Measurements from ENCODE around the gene MGP.

The MGP gene

DNA sequence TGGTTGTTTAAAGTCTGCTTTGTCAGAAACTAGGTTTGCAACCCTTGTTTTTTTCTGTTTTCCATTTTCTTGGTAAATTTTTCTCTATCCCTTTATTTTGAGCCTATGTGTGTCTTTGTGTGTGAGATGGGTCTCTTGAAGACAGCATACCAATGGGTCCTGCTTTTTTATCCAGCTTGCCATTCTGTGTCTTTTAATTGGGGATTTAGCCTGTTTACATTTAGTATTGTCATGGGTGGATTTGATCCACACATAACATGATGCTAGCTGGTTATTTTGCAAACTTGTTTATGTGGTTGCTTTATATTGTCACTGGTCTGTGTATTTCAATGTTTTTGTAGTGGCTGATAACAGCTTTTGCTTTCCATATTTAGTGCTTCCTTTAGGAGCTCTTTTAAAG, 25.2 kb downstream of the MGP start:
- no peak for DNase-seq (ENCODE audit: low read depth in 2 of 2)

DNA sequence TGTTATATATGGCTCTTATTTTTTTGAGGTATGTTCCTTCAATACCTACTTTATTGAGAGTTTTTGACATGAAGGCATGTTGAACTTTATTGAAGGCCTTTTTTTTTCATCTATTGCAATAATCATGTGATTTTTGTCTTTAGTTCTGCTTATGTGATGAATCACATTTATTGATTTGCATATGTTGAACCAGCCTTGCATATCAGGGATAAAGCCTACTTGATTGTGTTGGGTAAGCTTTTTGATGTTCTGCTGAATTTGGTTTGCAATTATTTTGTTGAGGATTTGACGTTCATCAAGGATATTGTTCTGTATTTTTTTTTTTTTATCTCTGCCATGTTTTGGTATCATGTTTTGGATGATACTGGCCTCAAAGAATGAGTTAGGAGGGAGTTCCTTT, 27.1 kb downstream of the MGP start:
- DNase-seq (ENCODE audit: low read depth in 2 of 2), result no peak

DNA sequence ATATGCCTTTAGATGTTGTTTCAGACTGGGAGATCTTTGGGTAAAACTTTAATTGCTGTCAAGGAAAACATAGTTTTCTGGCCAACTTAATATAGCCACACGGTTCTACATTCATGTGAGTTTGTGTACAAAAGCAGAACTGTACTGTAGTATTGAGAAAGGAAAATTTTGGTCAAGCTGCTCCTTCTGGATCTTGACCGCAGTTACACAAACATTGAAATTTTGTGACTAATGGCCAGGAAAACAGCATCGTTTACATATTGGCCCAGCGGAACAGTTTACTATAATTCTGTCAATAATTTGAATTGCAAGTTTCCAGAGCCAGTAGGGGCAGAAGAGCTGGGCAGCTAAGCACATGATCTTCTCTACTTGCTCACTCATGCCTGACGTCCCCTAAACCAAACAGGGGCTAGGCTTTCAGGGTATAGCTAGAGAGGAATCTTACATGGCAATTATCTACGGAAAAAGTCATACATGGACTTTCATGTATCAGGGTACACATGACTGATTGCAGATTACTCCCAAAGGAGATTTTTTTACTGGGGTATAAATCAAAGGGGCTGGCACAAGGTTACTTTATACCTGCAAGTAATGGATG, 31.0 kb downstream of the MGP start:
- no peak for DNase-seq (ENCODE audit: low read depth in 2 of 2)

DNA sequence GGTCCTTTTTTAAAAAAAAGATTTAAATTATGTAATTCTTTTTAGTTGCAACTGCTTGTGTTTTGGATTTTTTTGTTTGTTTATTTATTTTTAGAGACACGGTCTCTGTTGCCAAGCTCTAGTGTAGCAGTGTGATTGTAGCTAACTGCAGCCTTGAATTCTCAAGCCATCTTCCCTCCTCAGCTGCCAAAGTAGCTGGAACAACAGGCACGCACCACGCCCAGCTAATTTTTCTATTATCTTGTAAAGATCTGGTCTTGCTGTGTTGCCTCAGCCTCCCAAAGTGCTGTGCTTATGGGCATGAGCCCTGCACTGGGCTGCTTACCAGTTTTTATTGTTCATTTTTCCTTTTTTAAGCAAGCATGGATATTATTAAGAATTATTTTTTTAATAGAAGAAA, 31.7 kb downstream of the MGP start:
- no peak for DNase-seq (ENCODE audit: low read depth in 2 of 2)

DNA sequence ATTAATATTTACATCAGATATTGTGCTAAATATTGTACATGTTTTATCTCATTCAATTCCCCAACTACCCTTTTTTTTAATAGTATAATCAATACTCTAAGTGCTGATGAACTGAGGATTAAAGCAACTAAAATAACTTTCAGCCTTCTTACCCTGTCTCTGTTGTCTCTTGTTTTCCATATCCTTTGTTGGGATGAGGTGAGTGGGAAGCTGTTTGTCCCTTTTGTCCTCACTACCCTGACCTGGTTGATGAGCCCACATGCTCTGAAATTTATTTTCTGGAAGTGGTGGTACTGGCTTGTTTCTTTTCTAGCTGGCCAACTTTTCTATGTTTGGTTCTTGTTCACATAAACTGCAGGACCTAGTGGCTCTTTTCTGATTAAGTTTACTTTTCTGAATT, 32.8 kb downstream of the MGP start:
- DNase-seq (ENCODE audit: low read depth in 2 of 2), result no peak

DNA sequence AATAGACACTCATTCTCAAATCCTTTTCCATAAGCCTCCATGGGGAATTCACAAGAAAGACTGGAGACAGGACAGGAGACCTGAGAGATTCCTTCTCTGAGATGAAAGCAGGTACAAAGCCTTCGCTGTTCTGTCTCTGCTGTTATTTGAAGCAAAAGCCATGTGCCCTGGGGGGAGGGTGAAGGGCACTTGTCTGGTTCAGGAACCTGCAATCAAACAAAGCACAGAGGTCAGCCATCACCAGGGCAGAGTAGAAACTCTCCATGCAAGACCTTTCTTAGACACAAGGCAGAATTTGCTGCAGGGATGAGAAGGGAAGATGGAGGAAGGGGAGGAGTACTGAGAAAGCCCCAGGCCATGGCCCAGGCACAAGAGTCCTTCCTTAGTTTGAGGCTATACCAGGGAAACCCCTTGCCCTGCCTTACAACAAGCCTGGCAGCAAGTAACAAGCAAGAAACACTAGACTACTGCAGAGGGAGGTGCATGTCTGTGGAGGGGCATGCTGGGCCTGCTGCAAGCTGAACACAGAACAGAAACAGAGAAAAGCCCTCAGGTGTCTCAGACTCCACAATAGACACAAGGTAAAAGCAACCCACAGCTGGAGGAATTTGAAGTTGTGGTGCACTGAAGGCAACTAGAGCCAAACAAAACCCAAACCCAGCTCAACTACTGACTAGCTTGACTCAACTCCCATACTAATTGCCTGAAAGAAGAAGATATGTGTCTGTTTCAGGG, 34.6 kb downstream of the MGP start:
- no peak for DNase-seq (ENCODE audit: low read depth in 2 of 2)

DNA sequence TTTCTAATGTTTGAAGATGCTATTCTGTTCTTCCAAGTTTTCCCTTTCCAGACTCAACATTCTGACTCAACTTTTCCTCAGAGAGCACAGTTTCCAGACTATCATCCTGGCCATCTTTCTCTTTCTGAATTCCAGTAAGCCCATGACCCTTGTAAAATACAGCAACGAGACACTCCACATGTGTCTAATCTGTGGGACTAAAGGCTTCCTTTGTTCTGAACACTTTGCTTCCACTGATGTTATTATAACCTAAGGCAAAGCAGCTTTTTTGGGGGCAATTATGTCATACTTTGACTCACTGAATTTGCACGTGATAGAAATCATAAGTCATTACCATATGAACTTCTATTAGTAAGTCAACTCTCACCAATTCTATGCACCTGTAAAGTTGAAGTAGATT, 36.0 kb downstream of the MGP start:
- no peak for DNase-seq (ENCODE audit: low read depth in 2 of 2)

DNA sequence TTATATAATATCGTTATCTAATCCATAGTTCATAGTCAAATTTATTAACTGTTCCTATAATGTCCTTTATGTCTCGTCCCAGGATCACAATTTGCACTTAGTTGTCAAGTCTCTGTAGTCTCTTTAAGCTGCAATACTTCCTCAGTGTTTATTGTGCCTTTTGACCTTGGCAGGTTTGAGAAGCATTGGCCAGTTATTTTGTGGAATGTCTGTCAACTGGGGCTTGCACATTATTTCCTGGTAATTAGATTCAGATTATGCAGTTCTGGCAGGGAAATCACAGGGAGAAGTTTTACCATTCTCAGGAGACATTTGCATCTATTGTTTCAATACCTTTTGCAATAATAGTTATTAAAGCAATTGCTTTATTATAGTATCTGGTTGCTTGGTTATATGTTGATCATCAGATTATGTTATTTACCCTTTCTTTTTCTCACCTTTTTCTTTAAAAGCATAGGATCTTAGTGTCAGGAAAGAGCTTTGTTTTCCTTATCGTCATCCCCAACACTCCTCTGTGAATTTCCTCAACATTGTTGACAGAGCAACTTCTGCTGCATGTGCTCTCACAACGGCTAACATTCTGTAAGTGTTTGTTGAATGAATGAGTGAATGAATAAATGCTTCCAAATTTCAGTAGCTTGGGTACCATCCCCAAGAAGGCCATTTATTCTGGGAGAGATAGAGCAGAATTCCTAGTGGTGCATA, 38.6 kb downstream of the MGP start:
- DNase-seq (ENCODE audit: low read depth in 2 of 2), result no peak

DNA sequence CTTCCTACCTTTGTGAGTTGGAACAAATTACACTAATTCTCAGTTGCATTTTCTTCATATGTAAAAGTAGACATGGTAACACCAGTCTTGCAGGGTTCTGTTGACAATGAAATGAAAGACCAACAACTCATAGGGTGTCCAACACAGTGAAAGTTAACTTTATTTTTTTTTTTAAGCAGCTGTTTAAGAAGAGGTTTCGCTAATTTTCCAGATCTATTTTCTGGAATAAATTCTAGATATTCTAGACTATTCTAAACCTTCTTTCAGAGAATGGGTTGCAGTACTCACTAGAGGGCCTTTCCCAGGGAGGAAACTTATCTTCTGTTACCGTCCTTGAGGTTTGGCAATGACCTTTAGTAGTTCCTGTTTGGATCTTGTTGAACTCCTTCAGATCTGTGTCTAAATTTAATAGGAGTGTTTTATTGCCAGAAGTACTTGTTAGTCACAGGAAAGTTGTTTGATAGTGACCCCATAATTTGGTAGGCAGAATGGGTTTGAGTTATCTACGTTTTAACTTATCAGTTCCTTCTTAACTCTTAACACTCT, 39.5 kb downstream of the MGP start:
- DNase-seq (ENCODE audit: low read depth in 2 of 2), result no peak

DNA sequence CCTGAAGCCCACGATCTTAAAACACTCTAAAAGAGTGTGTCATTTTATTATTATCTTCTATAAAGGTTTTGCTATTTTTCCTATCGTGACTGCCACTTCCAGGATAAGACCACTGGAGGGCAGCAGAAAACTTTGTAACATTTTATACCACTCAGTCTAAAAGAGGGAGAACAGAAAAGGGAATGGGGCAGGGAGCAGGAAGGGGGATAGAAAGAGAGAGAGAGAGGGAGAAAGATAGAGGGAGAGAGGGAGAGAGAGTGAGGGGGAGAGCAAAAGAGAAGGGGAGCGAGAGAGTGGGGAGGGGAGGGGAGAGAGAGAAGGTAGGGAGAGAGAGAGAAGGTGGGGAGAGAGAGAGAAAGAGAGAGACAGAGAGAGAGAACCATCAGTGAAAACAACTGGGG, 40.3 kb downstream of the MGP start:
- no peak for DNase-seq (ENCODE audit: low read depth in 2 of 2)

DNA sequence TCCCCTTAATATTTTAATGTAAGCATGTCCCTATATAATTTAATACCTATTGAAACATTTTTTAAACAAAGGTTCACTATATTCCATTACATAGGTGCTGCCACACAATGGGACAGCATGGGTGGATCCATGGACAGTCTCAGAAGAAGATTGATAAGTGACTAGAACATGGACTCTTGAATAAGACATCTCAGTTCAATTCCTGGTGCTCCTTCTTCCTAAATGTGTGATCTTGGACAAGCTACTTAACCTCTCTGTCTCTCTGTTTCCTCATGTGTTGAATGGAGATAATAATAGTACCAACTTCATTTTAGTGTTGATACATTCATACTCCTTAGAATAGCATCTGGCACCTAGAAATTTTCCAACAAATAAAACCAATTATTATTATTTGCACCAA, 41.3 kb downstream of the MGP start:
- DNase-seq (ENCODE audit: low read depth in 2 of 2), result no peak

DNA sequence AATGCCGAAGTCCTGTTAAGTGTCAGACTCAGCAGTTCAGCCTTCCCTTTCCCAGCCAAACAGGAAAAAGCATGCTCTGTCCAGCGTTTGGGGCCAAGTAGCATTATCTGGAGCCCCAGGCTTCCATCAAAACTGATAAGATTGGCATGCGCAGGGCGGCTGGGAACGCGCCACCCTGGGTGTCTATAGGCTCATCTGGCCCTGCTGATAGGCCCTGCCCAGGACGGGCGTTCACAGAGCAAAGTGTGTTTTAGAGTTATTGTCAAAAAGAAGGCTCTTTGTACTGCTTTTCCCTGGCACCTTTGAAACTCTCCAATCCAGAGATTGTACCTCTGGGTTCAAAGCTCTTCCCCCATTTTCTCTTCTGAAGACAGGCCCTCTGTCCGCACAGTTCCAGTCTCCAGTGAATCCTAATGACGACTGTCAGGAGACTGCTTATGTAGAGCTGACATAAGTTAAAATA, 42.2 kb downstream of the MGP start, which contains the start of gene ART4:
Gene ART4 (minus strand): TSS at position 102 of the 463 bp plus-strand sequence. CDS start 413 bp downstream, outside the sequence.
- DNase-seq (ENCODE audit: low read depth in 2 of 2), result no peak

DNA sequence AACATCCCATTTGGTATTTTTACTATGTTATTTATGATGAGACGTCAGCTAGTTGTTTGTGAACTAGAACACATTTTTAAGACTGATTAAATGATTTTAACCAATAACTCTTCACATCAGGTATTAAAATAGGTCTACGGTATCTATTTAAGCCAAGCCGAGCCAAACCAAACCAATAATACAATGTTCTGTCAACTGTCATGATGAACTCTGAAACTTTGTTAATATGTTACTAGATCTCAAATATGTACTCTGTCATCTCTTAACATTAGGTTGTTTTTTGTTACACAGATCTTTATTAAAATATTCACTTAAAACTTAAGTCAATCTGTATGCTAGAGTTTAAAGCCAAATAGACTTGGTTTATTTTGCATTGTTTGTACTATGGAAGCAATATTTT, 43.3 kb downstream of the MGP start:
- no peak for DNase-seq (ENCODE audit: low read depth in 2 of 2)

DNA sequence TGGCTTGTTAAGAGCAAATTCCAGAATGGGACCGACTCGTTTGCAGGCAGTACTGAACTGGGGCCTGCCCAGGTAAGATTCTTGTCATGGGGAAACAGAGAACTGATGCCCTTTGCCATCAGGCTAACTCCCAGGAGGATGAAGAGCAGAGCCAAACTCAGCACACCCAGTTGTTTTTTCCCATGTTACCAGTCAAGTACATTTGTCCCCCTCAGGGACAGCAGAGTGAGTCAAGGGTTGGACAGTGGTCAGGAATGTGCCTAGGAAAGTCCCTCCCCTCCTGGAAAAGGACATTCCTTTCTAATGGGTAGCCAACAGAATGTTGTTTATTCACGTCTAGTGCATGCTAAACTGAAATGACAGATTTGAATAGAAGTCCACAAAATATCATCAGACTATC, 43.9 kb downstream of the MGP start:
- no peak for DNase-seq (ENCODE audit: low read depth in 2 of 2)

DNA sequence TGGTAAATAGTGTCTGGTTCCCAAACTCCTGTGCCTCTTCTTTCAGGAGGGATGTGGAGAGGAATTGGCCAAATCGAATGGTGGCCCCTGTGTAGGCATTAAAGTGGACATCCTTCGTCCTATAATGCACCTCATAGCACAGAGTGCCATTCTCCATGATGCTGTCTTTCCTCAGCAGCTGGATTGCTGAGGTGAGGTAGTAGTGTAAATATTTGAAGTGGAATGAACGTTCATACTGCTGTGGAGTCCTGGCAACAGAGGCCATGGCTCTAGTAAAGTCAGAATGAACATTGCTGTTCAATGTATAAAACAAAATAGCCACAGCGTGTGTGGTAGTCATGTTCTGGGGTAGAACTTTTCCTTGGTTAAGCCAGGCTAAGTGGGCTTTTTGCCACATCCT, 45.0 kb downstream of the MGP start:
- DNase-seq (ENCODE audit: low read depth in 2 of 2), result no peak

DNA sequence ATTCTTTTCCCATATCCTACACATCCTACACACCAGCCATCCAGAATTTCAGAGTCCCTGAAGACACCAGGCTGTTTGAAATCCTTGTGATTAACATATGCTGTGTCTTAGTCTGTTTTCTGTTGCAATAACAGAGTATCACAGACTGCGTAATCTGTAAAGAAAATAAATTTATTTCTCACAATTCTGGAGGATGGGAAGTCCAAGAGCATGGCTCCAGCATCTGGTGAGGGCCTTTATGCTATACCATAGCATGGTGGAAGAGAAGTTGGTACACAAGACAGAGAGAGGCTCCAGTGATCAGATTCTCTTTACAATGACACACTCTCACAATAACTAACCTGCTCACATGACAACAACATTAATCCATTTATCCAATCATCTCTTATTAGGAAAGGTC, 46.4 kb downstream of the MGP start:
- DNase-seq (ENCODE audit: low read depth in 2 of 2), result no peak

DNA sequence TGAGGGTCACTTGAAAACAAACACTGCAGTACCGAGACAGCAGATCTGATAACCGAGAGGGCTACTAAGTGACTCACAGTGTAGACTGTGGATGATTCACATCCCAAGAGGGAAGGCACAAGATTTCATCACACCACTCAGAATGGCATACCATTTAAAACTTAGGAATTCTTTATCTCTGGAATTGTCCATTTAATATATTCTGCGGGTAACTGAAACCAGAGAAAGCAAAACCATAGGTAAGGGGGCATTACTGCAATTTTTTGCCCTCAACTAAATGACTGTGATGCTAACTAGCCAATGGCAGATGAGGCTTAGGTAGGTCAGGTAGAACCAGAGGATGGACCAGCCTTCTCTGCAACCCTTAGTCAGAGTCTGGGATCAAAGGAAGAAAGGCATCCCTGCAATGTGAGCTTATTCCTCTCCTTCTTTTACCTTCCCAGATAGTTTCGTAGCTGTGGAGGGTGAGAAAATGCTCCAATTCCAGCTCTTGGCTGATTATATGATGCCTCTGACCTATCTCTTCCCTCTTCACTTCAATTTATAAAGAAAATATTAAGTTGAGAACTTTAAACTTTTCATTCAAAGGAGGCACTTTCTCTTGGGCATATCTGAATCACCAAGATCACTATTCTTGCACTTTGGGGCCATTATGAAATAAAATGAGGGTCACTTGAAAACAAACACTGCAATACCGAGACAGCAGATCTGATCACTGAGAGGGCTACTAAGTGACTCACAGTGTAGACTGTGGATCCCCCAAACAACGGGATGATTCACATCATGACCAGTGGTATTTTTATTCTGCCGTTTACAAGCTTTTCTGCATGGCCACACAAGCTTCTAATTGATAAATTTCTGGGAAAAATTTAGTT, 49.1 kb downstream of the MGP start:
- DNase-seq (ENCODE audit: low read depth in 2 of 2), result no peak

DNA sequence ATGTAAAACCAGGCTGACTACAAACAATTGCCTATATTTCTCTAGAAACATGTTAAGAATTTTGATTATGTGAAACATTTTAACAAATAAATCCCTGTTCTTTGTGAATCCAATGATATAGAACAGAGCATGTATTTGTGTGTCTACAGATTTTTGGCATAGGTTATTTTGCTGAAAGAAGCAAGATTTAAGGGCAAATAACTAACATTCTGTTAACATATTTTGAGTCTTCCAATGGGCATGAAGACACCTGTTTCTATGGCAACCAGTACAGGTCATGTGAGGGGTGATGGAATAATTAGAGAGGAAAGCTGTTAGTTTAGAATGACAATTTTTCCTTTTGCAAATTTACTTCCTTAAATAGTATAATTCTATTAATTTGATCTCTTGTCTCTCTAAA, 51.1 kb downstream of the MGP start:
- no peak for DNase-seq (ENCODE audit: low read depth in 2 of 2)

DNA sequence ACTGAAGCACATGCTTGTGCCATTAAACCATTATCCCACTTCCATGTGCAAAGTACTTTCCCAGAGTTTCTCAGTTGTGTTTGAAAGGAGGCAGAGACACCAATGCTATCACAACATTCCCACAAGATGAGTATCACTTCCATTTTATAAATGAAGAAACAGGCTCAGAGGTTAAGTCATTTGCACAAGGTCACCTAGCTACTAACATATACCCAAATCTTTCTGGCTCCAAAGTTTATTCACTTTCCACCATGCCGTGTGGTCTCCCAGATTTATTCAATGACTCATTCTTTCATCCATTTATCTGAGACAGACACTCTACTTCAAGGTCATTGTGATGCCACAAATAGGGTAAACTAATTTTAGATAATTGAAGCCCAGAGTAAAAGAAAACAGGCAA, 51.7 kb downstream of the MGP start:
- DNase-seq (ENCODE audit: low read depth in 2 of 2), result no peak

DNA sequence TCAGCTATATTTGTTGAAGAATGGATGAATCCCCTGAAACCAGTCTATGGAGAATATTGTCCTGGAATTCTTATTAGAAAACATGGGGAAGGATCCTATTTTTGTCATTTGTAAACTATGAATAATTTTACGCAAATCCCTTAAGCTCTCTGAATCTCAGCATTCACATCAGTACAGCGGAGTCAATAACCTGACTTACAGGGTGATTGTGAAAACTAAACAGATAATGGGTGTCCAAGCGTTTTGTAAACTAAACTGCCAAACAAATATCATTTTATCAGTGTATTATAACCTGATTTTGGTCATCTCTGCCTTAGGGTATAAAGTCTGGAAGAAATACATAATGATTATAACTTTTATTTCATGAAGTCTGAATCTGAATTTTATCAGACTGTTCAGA, 52.3 kb downstream of the MGP start:
- DNase-seq (ENCODE audit: low read depth in 2 of 2), result no peak
